ENCODE data around the gene SIRPA.

DNA sequence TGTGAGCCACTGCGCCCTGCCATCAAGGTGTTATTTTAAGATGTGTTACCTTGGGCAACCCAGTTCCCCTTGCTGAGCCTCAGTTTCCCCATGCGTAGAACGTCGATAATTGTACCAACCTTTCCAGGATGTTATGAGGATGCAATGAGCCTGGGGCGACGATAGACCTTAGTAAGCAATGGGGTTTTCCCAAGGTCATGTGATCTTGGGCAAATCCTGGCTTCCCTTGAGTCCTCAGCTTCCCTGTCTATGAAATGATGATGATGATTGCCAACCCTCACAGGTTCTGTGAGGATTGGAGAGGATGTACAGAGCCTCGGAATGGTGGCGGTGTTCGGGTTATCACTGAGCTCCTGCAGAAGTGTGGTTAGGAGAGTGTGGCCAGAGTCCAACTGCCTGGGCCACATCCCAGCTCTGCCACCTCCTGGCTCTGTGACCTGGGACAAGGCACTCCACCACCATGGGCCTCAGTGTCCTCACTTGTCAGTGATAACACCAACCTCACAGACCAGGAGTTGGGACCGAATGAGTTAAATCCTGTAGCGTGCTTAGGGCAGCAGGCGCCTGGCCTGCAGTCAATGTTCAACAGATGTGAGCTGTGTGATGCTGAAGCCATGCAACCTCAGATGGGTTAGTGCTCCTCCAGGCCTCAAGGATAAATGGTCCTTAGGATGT lies 23.4 kb downstream of the SIRPA start:
- TF ChIP-seq, protein P1, sequence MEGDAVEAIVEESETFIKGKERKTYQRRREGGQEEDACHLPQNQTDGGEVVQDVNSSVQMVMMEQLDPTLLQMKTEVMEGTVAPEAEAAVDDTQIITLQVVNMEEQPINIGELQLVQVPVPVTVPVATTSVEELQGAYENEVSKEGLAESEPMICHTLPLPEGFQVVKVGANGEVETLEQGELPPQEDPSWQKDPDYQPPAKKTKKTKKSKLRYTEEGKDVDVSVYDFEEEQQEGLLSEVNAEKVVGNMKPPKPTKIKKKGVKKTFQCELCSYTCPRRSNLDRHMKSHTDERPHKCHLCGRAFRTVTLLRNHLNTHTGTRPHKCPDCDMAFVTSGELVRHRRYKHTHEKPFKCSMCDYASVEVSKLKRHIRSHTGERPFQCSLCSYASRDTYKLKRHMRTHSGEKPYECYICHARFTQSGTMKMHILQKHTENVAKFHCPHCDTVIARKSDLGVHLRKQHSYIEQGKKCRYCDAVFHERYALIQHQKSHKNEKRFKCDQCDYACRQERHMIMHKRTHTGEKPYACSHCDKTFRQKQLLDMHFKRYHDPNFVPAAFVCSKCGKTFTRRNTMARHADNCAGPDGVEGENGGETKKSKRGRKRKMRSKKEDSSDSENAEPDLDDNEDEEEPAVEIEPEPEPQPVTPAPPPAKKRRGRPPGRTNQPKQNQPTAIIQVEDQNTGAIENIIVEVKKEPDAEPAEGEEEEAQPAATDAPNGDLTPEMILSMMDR (optimal IDR thresholded peaks at IDR 0.05 in 1 of 3, IDR thresholded peaks at IDR 0.05 in 1 of 3, conservative IDR thresholded peaks at IDR 0.05 in 1 of 3; ENCODE audit: extremely low read depth in 1 of 3, insufficient read depth in 2 of 3, low read length in 3 of 3): no peak
- TF ChIP-seq EZH2 (IDR thresholded peaks at IDR 0.05; ENCODE audit: low read length): no peak
